ENCODE data around the gene STX8.
A peak's percentile ranks its signal among the peaks of the same experiment; 100 is the strongest.

STX8 gene

GRCh38 chr17:9532715-9533114, 42.9 kb downstream of the STX8 start:
- H3K4me1 Mint-ChIP-seq: peaks cover 8% of the 10 kb centered on the region
- DNase-seq (no peak), ATAC-seq (no peak)
- no peak overlapping the region for H3K4me3 Mint-ChIP-seq
- no peaks in the 10 kb centered on the region for H3K9me3 Mint-ChIP-seq
- no peak overlapping the region for H3K27ac Mint-ChIP-seq
- H3K27me3 Mint-ChIP-seq: no peaks in the 10 kb centered on the region

GRCh38 chr17:9531034-9531433, 44.6 kb downstream of the STX8 start:
- H3K27me3 Mint-ChIP-seq: no peaks in the 10 kb centered on the region
- no peaks in the 10 kb centered on the region for H3K9me3 Mint-ChIP-seq

GRCh38 chr17:9529033-9529700, 46.5 kb downstream of the STX8 start:
- ATAC-seq (peak; percentile 98), DNase-seq (no peak)
- Mint-ChIP-seq H3K27ac (peak overlapping the region in 1 of 2 donors; percentile 74), H3K4me1 (peaks cover 8% of the 10 kb centered on the region), H3K4me3 (no peak overlapping the region), H3K27me3 (no peaks in the 10 kb centered on the region), H3K9me3 (no peaks in the 10 kb centered on the region)

More at GRCh38 chr17:9531034-9531433, 44.6 kb downstream of the STX8 start:
- Mint-ChIP-seq H3K27ac (no peak overlapping the region), H3K4me1 (peaks cover 8% of the 10 kb centered on the region), H3K4me3 (no peak overlapping the region)
- DNase-seq (no peak), ATAC-seq (no peak)

- DNase-seq: no peak
- no peaks in the 10 kb centered on the region for H3K9me3 Mint-ChIP-seq
Observed at GRCh38 chr17:9527788-9528187, 47.8 kb downstream of the STX8 start.

GRCh38 chr17:9522074-9522473, 53.5 kb downstream of the STX8 start:
- DNase-seq (no peak), ATAC-seq (peak; percentile 64)
- Mint-ChIP-seq H3K27me3 (no peaks in the 10 kb centered on the region), H3K27ac (no peak overlapping the region), H3K4me3 (no peak overlapping the region), H3K9me3 (no peaks in the 10 kb centered on the region), H3K4me1 (peaks cover 15% of the 10 kb centered on the region)

More at GRCh38 chr17:9527788-9528187, 47.8 kb downstream of the STX8 start:
- Mint-ChIP-seq H3K4me3 (no peak overlapping the region), H3K27ac (no peak overlapping the region), H3K27me3 (no peaks in the 10 kb centered on the region), H3K4me1 (peaks cover 8% of the 10 kb centered on the region)
- no peak for ATAC-seq

GRCh38 chr17:9521062-9521461, 54.6 kb downstream of the STX8 start:
- Mint-ChIP-seq H3K4me3 (no peak overlapping the region), H3K9me3 (no peaks in the 10 kb centered on the region), H3K4me1 (peaks cover 17% of the 10 kb centered on the region), H3K27me3 (no peaks in the 10 kb centered on the region), H3K27ac (no peak overlapping the region)
- no peak for DNase-seq
- ATAC-seq: no peak

- ATAC-seq (no peak), DNase-seq (no peak)
- no peaks in the 10 kb centered on the region for H3K9me3 Mint-ChIP-seq
- peaks cover 17% of the 10 kb centered on the region for H3K4me1 Mint-ChIP-seq
- no peak overlapping the region for H3K4me3 Mint-ChIP-seq
- no peaks in the 10 kb centered on the region for H3K27me3 Mint-ChIP-seq
- H3K27ac Mint-ChIP-seq: no peak overlapping the region
Observed at GRCh38 chr17:9520649-9521048, 55.0 kb downstream of the STX8 start.

- H3K9me3 Mint-ChIP-seq: no peaks in the 10 kb centered on the region
- no peak overlapping the region for H3K4me3 Mint-ChIP-seq
- peaks cover 17% of the 10 kb centered on the region for H3K4me1 Mint-ChIP-seq
- no peaks in the 10 kb centered on the region for H3K27me3 Mint-ChIP-seq
- ATAC-seq (no peak), DNase-seq (no peak)
- no peak overlapping the region for H3K27ac Mint-ChIP-seq
Observed at GRCh38 chr17:9519583-9520272, 55.9 kb downstream of the STX8 start.

- peak; percentile 76 for ATAC-seq
- Mint-ChIP-seq H3K27ac (peak overlapping the region in 1 of 2 donors; percentile 17), H3K4me3 (no peak overlapping the region), H3K4me1 (peaks cover 23% of the 10 kb centered on the region), H3K9me3 (no peaks in the 10 kb centered on the region), H3K27me3 (no peaks in the 10 kb centered on the region)
- DNase-seq: peak in 1 of 2 donors; percentile 16
Observed at GRCh38 chr17:9517396-9517795, 58.2 kb downstream of the STX8 start.

- no peak overlapping the region for H3K4me3 Mint-ChIP-seq
- H3K9me3 Mint-ChIP-seq: peaks cover 26 to 28% of the 10 kb centered on the region in 2 donors
- DNase-seq: no peak
- no peak overlapping the region for H3K27ac Mint-ChIP-seq
- H3K27me3 Mint-ChIP-seq: no peaks in the 10 kb centered on the region
- ATAC-seq: no peak
- H3K4me1 Mint-ChIP-seq: peaks cover 33% of the 10 kb centered on the region
Observed at GRCh38 chr17:9513266-9513665, 62.4 kb downstream of the STX8 start.

GRCh38 chr17:9512323-9513168, 63.1 kb downstream of the STX8 start:
- no peak for ATAC-seq

GRCh38 chr17:9509236-9509816, 66.3 kb downstream of the STX8 start:
- Mint-ChIP-seq H3K4me1 (peaks cover 18% of the 10 kb centered on the region), H3K27ac (no peak overlapping the region), H3K27me3 (no peaks in the 10 kb centered on the region), H3K4me3 (no peak overlapping the region), H3K9me3 (peaks cover 34 to 35% of the 10 kb centered on the region in 2 donors)
- ATAC-seq (no peak), DNase-seq (no peak)

More at GRCh38 chr17:9512323-9513168, 63.1 kb downstream of the STX8 start:
- H3K4me3 Mint-ChIP-seq: no peak overlapping the region
- H3K27ac Mint-ChIP-seq: no peak overlapping the region
- DNase-seq: no peak
- H3K9me3 Mint-ChIP-seq: peaks cover 33 to 34% of the 10 kb centered on the region in 2 donors
- H3K4me1 Mint-ChIP-seq: peaks cover 26% of the 10 kb centered on the region
- no peaks in the 10 kb centered on the region for H3K27me3 Mint-ChIP-seq

GRCh38 chr17:9499041-9499440, 76.6 kb downstream of the STX8 start:
- no peaks in the 10 kb centered on the region for H3K9me3 Mint-ChIP-seq
- no peak for ATAC-seq
- H3K27me3 Mint-ChIP-seq: no peaks in the 10 kb centered on the region
- H3K27ac Mint-ChIP-seq: no peak overlapping the region
- H3K4me3 Mint-ChIP-seq: no peak overlapping the region
- no peak for DNase-seq
- no peaks in the 10 kb centered on the region for H3K4me1 Mint-ChIP-seq

- ATAC-seq (no peak), DNase-seq (no peak)
- no peak overlapping the region for H3K4me3 Mint-ChIP-seq
- no peaks in the 10 kb centered on the region for H3K4me1 Mint-ChIP-seq
- no peaks in the 10 kb centered on the region for H3K9me3 Mint-ChIP-seq
- no peaks in the 10 kb centered on the region for H3K27me3 Mint-ChIP-seq
- H3K27ac Mint-ChIP-seq: no peak overlapping the region
Observed at GRCh38 chr17:9498490-9498889, 77.1 kb downstream of the STX8 start.

GRCh38 chr17:9488556-9488955, 87.1 kb downstream of the STX8 start:
- H3K9me3 Mint-ChIP-seq: no peaks in the 10 kb centered on the region
- H3K27ac Mint-ChIP-seq: peak overlapping the region in 1 of 2 donors; percentile 24
- H3K27me3 Mint-ChIP-seq: no peaks in the 10 kb centered on the region
- H3K4me3 Mint-ChIP-seq: no peak overlapping the region
- ATAC-seq: no peak
- no peaks in the 10 kb centered on the region for H3K4me1 Mint-ChIP-seq
- no peak for DNase-seq
